GM18498 (cell line): ENCODE measurements around the gene DLGAP1.

Experiments used
- ATAC-seq: cut with Tn5 transposase; IDR thresholded peaks from one replicate; pipeline ENCODE4 v1.9.1; 2021; ENCODE audit warnings: mild to moderate bottlenecking, moderate library complexity; ENCODE audit not compliant: unreplicated experiment

The DLGAP1 gene

GRCh38 chr18:3794537-3795348 lies 660.4 kb downstream of the DLGAP1 start:
- ATAC-seq = no peak

- ATAC-seq = no peak
These were observed 661.6 kb downstream of the DLGAP1 start for GRCh38 chr18:3793545-3793944.

GRCh38 chr18:3793111-3793510 lies 662.0 kb downstream of the DLGAP1 start:
- no peak for ATAC-seq

- ATAC-seq = no peak
These were observed 662.4 kb downstream of the DLGAP1 start for GRCh38 chr18:3792711-3793110.

- no peak for ATAC-seq
These were observed 663.9 kb downstream of the DLGAP1 start for GRCh38 chr18:3791238-3791637.

- no peak for ATAC-seq
These were observed 664.4 kb downstream of the DLGAP1 start for GRCh38 chr18:3790703-3791102.

GRCh38 chr18:3789525-3789924 lies 665.6 kb downstream of the DLGAP1 start:
- ATAC-seq = no peak

GRCh38 chr18:3784949-3785348 lies 670.2 kb downstream of the DLGAP1 start:
- no peak for ATAC-seq

- ATAC-seq = no peak
These were observed 672.2 kb downstream of the DLGAP1 start for GRCh38 chr18:3782901-3783300.

- no peak for ATAC-seq
These were observed 677.4 kb downstream of the DLGAP1 start for GRCh38 chr18:3777719-3778118.

- ATAC-seq = no peak
These were observed 678.0 kb downstream of the DLGAP1 start for GRCh38 chr18:3777122-3777521.

GRCh38 chr18:3775996-3776395 lies 679.1 kb downstream of the DLGAP1 start:
- no peak for ATAC-seq

- no peak for ATAC-seq
These were observed 681.8 kb downstream of the DLGAP1 start for GRCh38 chr18:3773303-3773702.

- peak; percentile 99 for ATAC-seq
These were observed 683.8 kb downstream of the DLGAP1 start for GRCh38 chr18:3771121-3771971.

GRCh38 chr18:3761266-3761665 lies 693.8 kb downstream of the DLGAP1 start:
- no peak for ATAC-seq

GRCh38 chr18:3760741-3761140 lies 694.4 kb downstream of the DLGAP1 start:
- no peak for ATAC-seq

- no peak for ATAC-seq
These were observed 696.0 kb downstream of the DLGAP1 start for GRCh38 chr18:3759099-3759498.

GRCh38 chr18:3758531-3758930 lies 696.6 kb downstream of the DLGAP1 start:
- ATAC-seq = no peak

- ATAC-seq = no peak
These were observed 697.7 kb downstream of the DLGAP1 start for GRCh38 chr18:3757361-3757760.

GRCh38 chr18:3753106-3753505 lies 702.0 kb downstream of the DLGAP1 start:
- no peak for ATAC-seq

- ATAC-seq = no peak
These were observed 707.0 kb downstream of the DLGAP1 start for GRCh38 chr18:3748086-3748485.
